Osteoblast (primary cell): ENCODE measurements around the gene ADAMTS13. TPM values are rescaled to one million over a fixed set of nuclear protein-coding genes. Genes with fewer than 3 reads are reported as not detected.

Source experiments
- DNase-seq: peaks from one replicate; pipeline ENCODE4 v3.0.0; 2011; ENCODE audit warnings: low spot score, mixed read lengths; ENCODE audit not compliant: insufficient read length; ENCODE audit errors: missing footprints
- H2AFZ ChIP-seq: 2 replicates; pipeline ENCODE4 v1.6.0; 2011; ENCODE audit warnings: mild to moderate bottlenecking, low read length
- H3K27ac ChIP-seq: 2 replicates; pipeline ENCODE4 v1.5.1; 2011; ENCODE audit warnings: mild to moderate bottlenecking, low read depth, low read length, moderate library complexity
- H3K27me3 ChIP-seq: 2 replicates; pipeline ENCODE4 v1.6.0; 2012; ENCODE audit warnings: mild to moderate bottlenecking, control low read depth, inconsistent platforms, low read length, moderate library complexity; ENCODE audit not compliant: insufficient read depth
- H3K36me3 ChIP-seq: 2 replicates; pipeline ENCODE4 v1.5.1; 2011; ENCODE audit warnings: mild to moderate bottlenecking, low read length, control low read depth, moderate library complexity; ENCODE audit not compliant: insufficient read depth
- H3K4me1 ChIP-seq: 2 replicates; pipeline ENCODE4 v1.5.1; 2011; ENCODE audit warnings: mild to moderate bottlenecking, low read length, control low read depth, moderate library complexity; ENCODE audit not compliant: insufficient read depth
- H3K4me2 ChIP-seq: 2 replicates; pipeline ENCODE4 v1.6.0; 2011; ENCODE audit warnings: mild to moderate bottlenecking, low read length; ENCODE audit not compliant: insufficient read depth
- H3K4me3 ChIP-seq: fragments of 200-600 bp; sonication (generic); 3 replicates; pipeline ENCODE4 v1.5.1; 2012; ENCODE audit warnings: mild to moderate bottlenecking, low read length, inconsistent platforms; ENCODE audit not compliant: insufficient read depth
- H3K79me2 ChIP-seq: 2 replicates; pipeline ENCODE4 v1.6.0; 2012; ENCODE audit warnings: mild to moderate bottlenecking, low read length, control low read depth, inconsistent platforms; ENCODE audit not compliant: insufficient read depth
- H3K9me3 ChIP-seq: 2 replicates; pipeline ENCODE4 v1.5.1; 2011; ENCODE audit warnings: low read depth, low read length, control low read depth
- H4K20me1 ChIP-seq: 2 replicates; pipeline ENCODE4 v1.6.0; 2012; ENCODE audit warnings: mild to moderate bottlenecking, low read length, control low read depth; ENCODE audit not compliant: insufficient read depth
- total RNA-seq: library from RNA; depleted of rRNA; stranded (reverse); fragments of >200 nt; gene quantifications from 2 replicates; pipeline ENCODE4 v1.2.3, GENCODE V29; 2012
- TF ChIP-seq, protein P1 (sequence below): IDR thresholded peaks from 2 replicates; pipeline ENCODE4 v1.5.1; 2011; ENCODE audit warnings: mild to moderate bottlenecking, low read depth, low read length, moderate library complexity; ENCODE audit errors: extremely low read depth

The ADAMTS13 gene
- total RNA-seq, 1 donor, result 1.4 TPM

DNA sequence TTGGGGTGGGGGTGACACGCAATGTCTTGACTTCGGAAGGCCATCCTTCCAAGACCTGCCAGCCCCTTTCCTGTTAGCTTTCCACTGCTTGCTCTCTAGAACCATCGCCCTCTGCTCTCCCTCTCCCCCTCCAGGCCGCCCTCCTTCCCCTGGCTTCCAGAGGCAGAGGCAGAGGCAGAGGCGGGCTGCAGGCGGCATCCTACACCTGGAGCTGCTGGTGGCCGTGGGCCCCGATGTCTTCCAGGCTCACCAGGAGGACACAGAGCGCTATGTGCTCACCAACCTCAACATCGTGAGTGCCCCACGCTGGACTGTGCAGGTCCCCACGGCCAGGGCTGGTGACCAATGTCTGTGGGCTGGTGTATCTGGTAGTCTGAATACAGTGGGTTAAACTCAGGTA, 2.0 kb downstream of the ADAMTS13 start:
- no peak for DNase-seq
- no peak overlapping the region for H3K27ac ChIP-seq
- peaks cover 15% of the 10 kb centered on the region for H3K27me3 ChIP-seq
- no peak overlapping the region for H3K4me3 ChIP-seq
- no peaks in the 10 kb centered on the region for H4K20me1 ChIP-seq
- H3K9me3 ChIP-seq, result no peaks in the 10 kb centered on the region
- H2AFZ ChIP-seq, result no peak overlapping the region
- TF ChIP-seq, protein P1, sequence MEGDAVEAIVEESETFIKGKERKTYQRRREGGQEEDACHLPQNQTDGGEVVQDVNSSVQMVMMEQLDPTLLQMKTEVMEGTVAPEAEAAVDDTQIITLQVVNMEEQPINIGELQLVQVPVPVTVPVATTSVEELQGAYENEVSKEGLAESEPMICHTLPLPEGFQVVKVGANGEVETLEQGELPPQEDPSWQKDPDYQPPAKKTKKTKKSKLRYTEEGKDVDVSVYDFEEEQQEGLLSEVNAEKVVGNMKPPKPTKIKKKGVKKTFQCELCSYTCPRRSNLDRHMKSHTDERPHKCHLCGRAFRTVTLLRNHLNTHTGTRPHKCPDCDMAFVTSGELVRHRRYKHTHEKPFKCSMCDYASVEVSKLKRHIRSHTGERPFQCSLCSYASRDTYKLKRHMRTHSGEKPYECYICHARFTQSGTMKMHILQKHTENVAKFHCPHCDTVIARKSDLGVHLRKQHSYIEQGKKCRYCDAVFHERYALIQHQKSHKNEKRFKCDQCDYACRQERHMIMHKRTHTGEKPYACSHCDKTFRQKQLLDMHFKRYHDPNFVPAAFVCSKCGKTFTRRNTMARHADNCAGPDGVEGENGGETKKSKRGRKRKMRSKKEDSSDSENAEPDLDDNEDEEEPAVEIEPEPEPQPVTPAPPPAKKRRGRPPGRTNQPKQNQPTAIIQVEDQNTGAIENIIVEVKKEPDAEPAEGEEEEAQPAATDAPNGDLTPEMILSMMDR, result no peak
- no peaks in the 10 kb centered on the region for H3K4me1 ChIP-seq
- no peak overlapping the region for H3K4me2 ChIP-seq
- no peaks in the 10 kb centered on the region for H3K79me2 ChIP-seq
- H3K36me3 ChIP-seq, result no peaks in the 10 kb centered on the region

GRCh38 chr9:133425049-133425632, 3.0 kb downstream of the ADAMTS13 start:
- no peaks in the 10 kb centered on the region for H4K20me1 ChIP-seq
- H3K27ac ChIP-seq, result no peak overlapping the region
- no peaks in the 10 kb centered on the region for H3K36me3 ChIP-seq
- H2AFZ ChIP-seq, result no peak overlapping the region
- H3K4me2 ChIP-seq, result no peak overlapping the region
- no peaks in the 10 kb centered on the region for H3K9me3 ChIP-seq
- TF ChIP-seq, protein P1, result no peak
- peaks cover 19% of the 10 kb centered on the region for H3K27me3 ChIP-seq
- no peak for DNase-seq
- H3K79me2 ChIP-seq, result no peaks in the 10 kb centered on the region
- no peak overlapping the region for H3K4me3 ChIP-seq
- H3K4me1 ChIP-seq, result no peaks in the 10 kb centered on the region

- Histone ChIP-seq H3K36me3 (no peaks in the 10 kb centered on the region), H3K9me3 (no peaks in the 10 kb centered on the region), H3K27me3 (peaks cover 19% of the 10 kb centered on the region), H3K4me1 (no peaks in the 10 kb centered on the region), H2AFZ (no peak overlapping the region), H4K20me1 (no peaks in the 10 kb centered on the region), H3K79me2 (no peaks in the 10 kb centered on the region), H3K4me3 (no peak overlapping the region), H3K4me2 (no peak overlapping the region), H3K27ac (no peak overlapping the region)
- TF ChIP-seq, protein P1, result no peak
- peak; percentile 56 for DNase-seq
These were observed 3.8 kb downstream of the ADAMTS13 start for GRCh38 chr9:133426011-133426410.

DNA sequence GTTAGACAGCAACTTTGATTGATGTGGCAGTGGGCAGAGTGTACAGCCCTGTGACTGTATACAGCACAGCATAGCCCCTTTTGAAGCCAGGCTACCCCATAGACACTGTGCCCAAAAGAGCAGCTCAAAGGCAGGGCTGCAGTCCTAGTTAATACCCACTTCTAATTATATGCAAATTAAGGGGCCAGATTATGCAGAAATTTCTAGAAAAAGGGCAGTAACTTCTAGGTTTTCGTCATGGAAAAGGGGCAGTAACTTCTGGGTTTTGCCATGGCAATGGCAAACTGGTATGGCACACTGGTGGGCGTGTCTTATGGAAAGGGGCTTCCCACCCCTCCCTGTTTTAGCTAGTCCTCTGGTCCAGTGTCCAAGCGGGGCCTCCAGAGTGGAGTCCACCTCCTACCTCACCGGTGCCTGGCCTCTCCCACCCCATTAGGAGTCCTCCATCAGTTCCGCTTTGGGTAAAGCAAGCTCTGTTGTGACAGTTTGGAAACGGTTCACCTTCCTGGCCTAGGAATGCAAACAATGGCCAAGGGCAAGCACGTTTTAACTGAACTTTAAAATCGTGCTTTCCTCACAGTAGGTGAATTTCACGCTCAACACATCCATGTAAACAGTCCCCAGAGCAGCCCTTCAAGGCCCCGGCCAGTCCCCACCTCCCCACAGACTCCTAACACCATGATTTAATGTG, 5.6 kb downstream of the ADAMTS13 start:
- Histone ChIP-seq H3K4me2 (no peak overlapping the region), H3K4me3 (no peak overlapping the region), H3K36me3 (no peaks in the 10 kb centered on the region), H4K20me1 (no peaks in the 10 kb centered on the region), H2AFZ (no peak overlapping the region), H3K27me3 (peaks cover 17% of the 10 kb centered on the region), H3K79me2 (no peaks in the 10 kb centered on the region), H3K9me3 (no peaks in the 10 kb centered on the region), H3K4me1 (no peaks in the 10 kb centered on the region), H3K27ac (no peak overlapping the region)
- TF ChIP-seq, protein P1, result no peak
- peak; percentile 74 for DNase-seq
